Activated naive CD4-positive, alpha-beta T cell treated with anti-CD3 and anti-CD28 coated beads, Interleukin-2, amount 10 ng/mL, durations not matched to agents 7 days and 5 days (primary cell): Measurements from ENCODE around the gene CCNYL1.
A peak's percentile ranks its signal among the peaks of the same experiment; 100 is the strongest.
"Not testable (repeated sequence)": the region's sequence is repeated elsewhere in the genome, so short reads cannot be mapped to it uniquely, and the experiment has no call there.

ENCODE experiments used
- CTCF ChIA-PET: fragments of 350-600 bp; sonication (Branson Sonifier 250); formaldehyde crosslinking; loops from one replicate; lab custom pipeline; 2021; ENCODE audit warnings: antibody characterized with exemption; lab: Charles Lee
- DNase-seq: peaks from one replicate; pipeline ENCODE4 v3.0.0-alpha.2; 2020
- H3K27ac Mint-ChIP-seq: one replicate; pipeline ENCODE4 v1.8.0; 2021; ENCODE audit warnings: mild to moderate bottlenecking, moderate library complexity, mixed read lengths
- H3K27me3 Mint-ChIP-seq: one replicate; pipeline ENCODE4 v1.8.0; 2021; ENCODE audit warnings: mild to moderate bottlenecking, mixed read lengths
- H3K36me3 Mint-ChIP-seq: one replicate; pipeline ENCODE4 v1.8.0; 2021; ENCODE audit warnings: mixed read lengths
- H3K4me1 Mint-ChIP-seq: one replicate; pipeline ENCODE4 v1.8.0; 2021; ENCODE audit warnings: mixed read lengths
- H3K4me3 Mint-ChIP-seq: one replicate; pipeline ENCODE4 v1.8.0; 2021; ENCODE audit warnings: mild to moderate bottlenecking, moderate library complexity, mixed read lengths
- H3K9me3 Mint-ChIP-seq: one replicate; pipeline ENCODE4 v1.8.0; 2021; ENCODE audit warnings: mixed read lengths

CCNYL1 gene

GRCh38 chr2:207734636-207735512 is 23.4 kb downstream of the CCNYL1 start:
- CTCF ChIA-PET: interaction anchor here (0.8 to 1.2 kb wide), 3 partner anchors 9 to 107 kb away, joined by 3 to 5 read pairs (median 4); no protein-coding TSS in a partner anchor
- Mint-ChIP-seq H3K4me1 (peaks cover 5% of the 10 kb centered on the region), H3K9me3 (no peaks in the 10 kb centered on the region), H3K27ac (no peak overlapping the region), H3K36me3 (peaks cover 4% of the 10 kb centered on the region), H3K4me3 (no peak overlapping the region), H3K27me3 (no peaks in the 10 kb centered on the region)
- no peak for DNase-seq

GRCh38 chr2:207735513-207735859 is 24.0 kb downstream of the CCNYL1 start:
- H3K27ac Mint-ChIP-seq, DNase-seq, H3K36me3 Mint-ChIP-seq, H3K9me3 Mint-ChIP-seq, H3K4me3 Mint-ChIP-seq, H3K4me1 Mint-ChIP-seq, CTCF ChIA-PET, H3K27me3 Mint-ChIP-seq: not testable (repeated sequence)

- no peaks in the 10 kb centered on the region for H3K27me3 Mint-ChIP-seq
- CTCF ChIA-PET: interaction anchor here (1.0 to 1.2 kb wide), 3 partner anchors 229 to 297 kb away, joined by 3 to 7 read pairs (median 3); no protein-coding TSS in a partner anchor
- no peaks in the 10 kb centered on the region for H3K4me1 Mint-ChIP-seq
- no peaks in the 10 kb centered on the region for H3K36me3 Mint-ChIP-seq
- DNase-seq: no peak
- H3K27ac Mint-ChIP-seq: no peak overlapping the region
- no peak overlapping the region for H3K4me3 Mint-ChIP-seq
- H3K9me3 Mint-ChIP-seq: no peaks in the 10 kb centered on the region
Observed at GRCh38 chr2:207743514-207743913, 32.1 kb downstream of the CCNYL1 start.

- no peak overlapping the region for H3K27ac Mint-ChIP-seq
- H3K27me3 Mint-ChIP-seq: no peaks in the 10 kb centered on the region
- no peaks in the 10 kb centered on the region for H3K36me3 Mint-ChIP-seq
- H3K4me3 Mint-ChIP-seq: no peak overlapping the region
- H3K9me3 Mint-ChIP-seq: no peaks in the 10 kb centered on the region
- H3K4me1 Mint-ChIP-seq: no peaks in the 10 kb centered on the region
- CTCF ChIA-PET: interaction anchor here (1.1 to 1.2 kb wide), 2 partner anchors 230 to 297 kb away, joined by 3 to 7 read pairs; no protein-coding TSS in a partner anchor
- no peak for DNase-seq
Observed at GRCh38 chr2:207744050-207744449, 32.6 kb downstream of the CCNYL1 start.

GRCh38 chr2:207744451-207744850 is 33.0 kb downstream of the CCNYL1 start:
- DNase-seq: no peak
- CTCF ChIA-PET: interaction anchor here (1.1 to 5.7 kb wide), 3 partner anchors 229 to 296 kb away, joined by 3 to 61 read pairs (median 57); no protein-coding TSS in a partner anchor
- H3K4me3 Mint-ChIP-seq: no peak overlapping the region
- no peaks in the 10 kb centered on the region for H3K9me3 Mint-ChIP-seq
- no peak overlapping the region for H3K27ac Mint-ChIP-seq
- H3K4me1 Mint-ChIP-seq: no peaks in the 10 kb centered on the region
- no peaks in the 10 kb centered on the region for H3K27me3 Mint-ChIP-seq
- H3K36me3 Mint-ChIP-seq: no peaks in the 10 kb centered on the region

GRCh38 chr2:207746131-207746530 is 34.7 kb downstream of the CCNYL1 start:
- CTCF ChIA-PET: interaction anchor here (0.6 to 5.7 kb wide), 34 partner anchors 8 to 330 kb away, joined by 3 to 61 read pairs (median 4); no protein-coding TSS in a partner anchor
- Mint-ChIP-seq H3K4me3 (no peak overlapping the region), H3K27me3 (no peaks in the 10 kb centered on the region)

GRCh38 chr2:207747653-207748560 is 36.5 kb downstream of the CCNYL1 start:
- no peaks in the 10 kb centered on the region for H3K4me1 Mint-ChIP-seq
- no peak overlapping the region for H3K4me3 Mint-ChIP-seq
- no peak overlapping the region for H3K27ac Mint-ChIP-seq
- H3K36me3 Mint-ChIP-seq: no peaks in the 10 kb centered on the region
- H3K27me3 Mint-ChIP-seq: no peaks in the 10 kb centered on the region
- CTCF ChIA-PET: interaction anchor here (1.0 to 5.7 kb wide), 6 partner anchors 13 to 324 kb away, joined by 3 to 61 read pairs (median 4); no protein-coding TSS in a partner anchor
- no peaks in the 10 kb centered on the region for H3K9me3 Mint-ChIP-seq
- no peak for DNase-seq

More at GRCh38 chr2:207746131-207746530, 34.7 kb downstream of the CCNYL1 start:
- Mint-ChIP-seq H3K27ac (no peak overlapping the region), H3K36me3 (no peaks in the 10 kb centered on the region), H3K9me3 (no peaks in the 10 kb centered on the region), H3K4me1 (no peaks in the 10 kb centered on the region)
- peak; percentile 66 for DNase-seq

- CTCF ChIA-PET: interaction anchor here (0.6 to 5.7 kb wide), 6 partner anchors 119 to 323 kb away, joined by 3 to 61 read pairs (median 4); no protein-coding TSS in a partner anchor
- Mint-ChIP-seq H3K36me3 (no peaks in the 10 kb centered on the region), H3K4me1 (no peaks in the 10 kb centered on the region), H3K27ac (no peak overlapping the region), H3K9me3 (no peaks in the 10 kb centered on the region), H3K27me3 (no peaks in the 10 kb centered on the region), H3K4me3 (no peak overlapping the region)
- DNase-seq: no peak
Observed at GRCh38 chr2:207748993-207749392, 37.6 kb downstream of the CCNYL1 start.

GRCh38 chr2:207749873-207750272 is 38.4 kb downstream of the CCNYL1 start:
- Mint-ChIP-seq H3K4me3 (no peak overlapping the region), H3K4me1 (no peaks in the 10 kb centered on the region), H3K9me3 (no peaks in the 10 kb centered on the region), H3K36me3 (no peaks in the 10 kb centered on the region), H3K27me3 (no peaks in the 10 kb centered on the region), H3K27ac (no peak overlapping the region)
- no peak for DNase-seq
- CTCF ChIA-PET: interaction anchor here (0.6 to 5.7 kb wide), 3 partner anchors 120 to 291 kb away, joined by 3 to 61 read pairs (median 20); no protein-coding TSS in a partner anchor

- no peak overlapping the region for H3K4me3 Mint-ChIP-seq
- H3K27ac Mint-ChIP-seq: no peak overlapping the region
- no peaks in the 10 kb centered on the region for H3K4me1 Mint-ChIP-seq
- H3K36me3 Mint-ChIP-seq: no peaks in the 10 kb centered on the region
- DNase-seq: no peak
- CTCF ChIA-PET: interaction anchor here (0.8 to 3.1 kb wide), 2 partner anchors 284 to 290 kb away, joined by 3 to 20 read pairs; no protein-coding TSS in a partner anchor
- H3K27me3 Mint-ChIP-seq: no peaks in the 10 kb centered on the region
- H3K9me3 Mint-ChIP-seq: no peaks in the 10 kb centered on the region
Observed at GRCh38 chr2:207750345-207750744, 38.9 kb downstream of the CCNYL1 start.

GRCh38 chr2:207750876-207751275 is 39.4 kb downstream of the CCNYL1 start:
- no peaks in the 10 kb centered on the region for H3K4me1 Mint-ChIP-seq
- no peak overlapping the region for H3K27ac Mint-ChIP-seq
- H3K4me3 Mint-ChIP-seq: no peak overlapping the region
- H3K27me3 Mint-ChIP-seq: no peaks in the 10 kb centered on the region
- CTCF ChIA-PET: interaction anchor here (0.8 kb wide), 1 partner anchor 284 kb away, joined by 3 read pairs; no protein-coding TSS in a partner anchor
- H3K9me3 Mint-ChIP-seq: no peaks in the 10 kb centered on the region
- H3K36me3 Mint-ChIP-seq: no peaks in the 10 kb centered on the region
- DNase-seq: no peak

GRCh38 chr2:207753688-207754087 is 42.2 kb downstream of the CCNYL1 start:
- CTCF ChIA-PET, H3K4me1 Mint-ChIP-seq, H3K4me3 Mint-ChIP-seq, H3K27ac Mint-ChIP-seq, H3K36me3 Mint-ChIP-seq, DNase-seq, H3K27me3 Mint-ChIP-seq, H3K9me3 Mint-ChIP-seq: not testable (repeated sequence)

- H3K27ac Mint-ChIP-seq: no peak overlapping the region
- H3K36me3 Mint-ChIP-seq: no peaks in the 10 kb centered on the region
- peaks cover 5% of the 10 kb centered on the region for H3K27me3 Mint-ChIP-seq
- DNase-seq: no peak
- CTCF ChIA-PET: no interaction called here
- H3K9me3 Mint-ChIP-seq: no peaks in the 10 kb centered on the region
- no peak overlapping the region for H3K4me3 Mint-ChIP-seq
- no peaks in the 10 kb centered on the region for H3K4me1 Mint-ChIP-seq
Observed at GRCh38 chr2:207754498-207755383, 43.3 kb downstream of the CCNYL1 start.
